H1 (cell line): Measurements from ENCODE around the gene CROCC. TPM values are rescaled to one million over a fixed set of nuclear protein-coding genes. Genes with fewer than 3 reads are reported as not detected.

Experiments used
- CTCF ChIA-PET: fragments of 300-600 bp; sonication (Branson Sonifier 250); formaldehyde crosslinking; loops from one replicate; lab custom pipeline; 2021; ENCODE audit not compliant: partially characterized antibody; lab: Charles Lee
- POLR2A ChIA-PET: fragments of 300-600 bp; sonication (Branson Sonifier 250); formaldehyde crosslinking; loops from one replicate; lab custom pipeline; 2021; ENCODE audit warnings: inconsistent platforms; ENCODE audit not compliant: partially characterized antibody; lab: Charles Lee
- DNase-seq, 2 experiments: peaks; one replicate each; pipeline versions ENCODE4 v3.0.0 to v3.0.0-alpha.2; 2010 to 2022; ENCODE audit warnings: low spot score in 2 of 2, low read depth in 1 of 2, mixed read lengths in 1 of 2
- FAIRE-seq: peaks from 2 replicates; lab custom pipeline; 2011; peaks lifted over from hg19 to GRCh38; lab: Jason Lieb, UNC
- H2AFZ ChIP-seq: 2 replicates; pipeline ENCODE4 v1.8.1; 2012; ENCODE audit warnings: low read length, inconsistent platforms
- H2AK5ac ChIP-seq: 2 replicates; pipeline ENCODE4 v1.6.1; 2013; ENCODE audit warnings: low read depth, low read length
- H2BK120ac ChIP-seq: replicated peaks from 2 replicates; pipeline ENCODE3; 2013; ENCODE audit warnings: low read depth, low read length, inconsistent platforms
- H2BK12ac ChIP-seq: 2 replicates; pipeline ENCODE4 v1.6.1; 2013; ENCODE audit warnings: low read depth, low read length
- H2BK15ac ChIP-seq: 2 replicates; pipeline ENCODE4 v1.6.1; 2013; ENCODE audit warnings: low read length
- H2BK20ac ChIP-seq: 2 replicates; pipeline ENCODE4 v1.6.1; 2013; ENCODE audit warnings: low read length
- H2BK5ac ChIP-seq: 2 replicates; pipeline ENCODE4 v1.6.1; 2013; ENCODE audit warnings: low read depth, low read length
- H3K14ac ChIP-seq: 2 replicates; pipeline ENCODE4 v1.6.1; 2013; ENCODE audit warnings: inconsistent platforms; ENCODE audit not compliant: insufficient read length
- H3K18ac ChIP-seq: 2 replicates; pipeline ENCODE4 v1.6.1; 2013; ENCODE audit warnings: low read length; ENCODE audit errors: extremely low read depth
- H3K23ac ChIP-seq: 2 replicates; pipeline ENCODE4 v1.6.1; 2013; ENCODE audit warnings: inconsistent platforms; ENCODE audit not compliant: insufficient read length
- H3K23me2 ChIP-seq: 2 replicates; pipeline ENCODE4 v1.6.1; 2013; ENCODE audit warnings: low read depth, low read length
- H3K27ac ChIP-seq: 2 replicates; pipeline ENCODE4 v1.6.1; 2011; ENCODE audit warnings: low read depth, low read length, inconsistent platforms
- H3K27me3 ChIP-seq, 4 experiments: replicated peaks in 1 of 4; 1 replicate in 1 of 4; 2 replicates in 3 of 4; pipeline versions ENCODE4 v1.6.1 to v1.8.1; 2011 to 2013; ENCODE audit warnings: low read length in 3 of 4, mild to moderate bottlenecking in 3 of 4, inconsistent platforms in 2 of 4, mixed read lengths in 2 of 4, moderate library complexity in 1 of 4; ENCODE audit not compliant: control insufficient read depth in 3 of 4, insufficient read depth in 3 of 4; ENCODE audit errors: extremely low read depth in 1 of 4
- H3K36me3 ChIP-seq, 4 experiments: 2 replicates each; pipeline versions ENCODE4 v1.6.1 to v1.8.1; 2011 to 2013; ENCODE audit warnings: mild to moderate bottlenecking in 4 of 4, low read length in 3 of 4, moderate library complexity in 2 of 4, control low read depth in 1 of 4, inconsistent platforms in 1 of 4; ENCODE audit not compliant: insufficient read depth in 4 of 4, control insufficient read depth in 2 of 4
- H3K4ac ChIP-seq: replicated peaks from 2 replicates; pipeline ENCODE3; 2013; ENCODE audit warnings: low read length, low read depth, mixed read lengths, inconsistent platforms; ENCODE audit not compliant: insufficient read length
- H3K4me1 ChIP-seq, 4 experiments: replicated peaks in 1 of 4; 1 replicate in 1 of 4; 2 replicates in 3 of 4; pipeline versions ENCODE4 v1.6.1 to v1.8.1; 2011 to 2013; ENCODE audit warnings: low read length in 3 of 4, inconsistent platforms in 2 of 4, mixed read lengths in 1 of 4; ENCODE audit not compliant: insufficient read depth in 4 of 4, control insufficient read depth in 3 of 4
- H3K4me2 ChIP-seq, 2 experiments: 2 replicates each; pipeline versions ENCODE4 v1.6.1 to v1.8.1; 2011 to 2013; ENCODE audit warnings: low read depth in 2 of 2, low read length in 2 of 2, control low read depth in 1 of 2, inconsistent platforms in 1 of 2, mild to moderate bottlenecking in 1 of 2; ENCODE audit not compliant: insufficient read depth in 1 of 2
- H3K4me3 ChIP-seq, 4 experiments: fragments of 200-600, 300-600 bp in 1 of 4; sonication (generic), shearing (Covaris generic), sonication (Bioruptor Twin) in 1 of 4; 2 replicates each; pipeline versions ENCODE4 v1.5.1 to v1.8.1; 2011 to 2016; ENCODE audit warnings: low read length in 4 of 4, low read depth in 3 of 4, control low read depth in 2 of 4, inconsistent platforms in 2 of 4, mild to moderate bottlenecking in 2 of 4, mixed read lengths in 1 of 4, moderate library complexity in 1 of 4; ENCODE audit not compliant: insufficient read depth in 2 of 4; ENCODE audit errors: extremely low read depth in 1 of 4
- H3K56ac ChIP-seq: replicated peaks from 2 replicates; pipeline ENCODE3; 2013; ENCODE audit warnings: low read depth, mild to moderate bottlenecking, mixed read lengths, low read length, inconsistent platforms; ENCODE audit not compliant: insufficient read length
- H3K79me1 ChIP-seq: 2 replicates; pipeline ENCODE4 v1.6.1; 2013; ENCODE audit warnings: low read depth, low read length, control low read depth
- H3K79me2 ChIP-seq, 2 experiments: 2 replicates each; pipeline versions ENCODE4 v1.6.1 to v1.8.1; 2012 to 2013; ENCODE audit warnings: low read length in 2 of 2, mild to moderate bottlenecking in 2 of 2, inconsistent platforms in 1 of 2; ENCODE audit not compliant: insufficient read depth in 2 of 2, control insufficient read depth in 1 of 2
- H3K9ac ChIP-seq, 4 experiments: replicated peaks in 1 of 4; 1 replicate in 1 of 4; 2 replicates in 3 of 4; pipeline versions ENCODE4 v1.6.1 to v1.8.1; 2011 to 2013; ENCODE audit warnings: low read depth in 3 of 4, low read length in 3 of 4, control low read depth in 2 of 4, mild to moderate bottlenecking in 2 of 4, moderate library complexity in 2 of 4, inconsistent platforms in 1 of 4; ENCODE audit errors: extremely low read depth in 1 of 4
- H3K9me3 ChIP-seq, 2 experiments: 2 replicates each; pipeline versions ENCODE4 v1.6.1 to v1.8.1; 2012 to 2013; ENCODE audit warnings: mild to moderate bottlenecking in 2 of 2, moderate library complexity in 2 of 2, control low read depth in 1 of 2, inconsistent platforms in 1 of 2, low read depth in 1 of 2, low read length in 1 of 2, mixed read lengths in 1 of 2; ENCODE audit not compliant: insufficient read depth in 2 of 2
- H4K20me1 ChIP-seq, 2 experiments: replicated peaks in 1 of 2; 2 replicates each; pipeline versions ENCODE3 to v1.8.1; 2011 to 2013; ENCODE audit warnings: inconsistent platforms in 2 of 2, low read length in 2 of 2, mild to moderate bottlenecking in 1 of 2; ENCODE audit not compliant: insufficient read depth in 2 of 2, control insufficient read depth in 1 of 2
- H4K5ac ChIP-seq: 2 replicates; pipeline ENCODE4 v1.6.1; 2013; ENCODE audit warnings: low read length, low read depth, mixed read lengths, inconsistent platforms; ENCODE audit not compliant: insufficient read length
- H4K8ac ChIP-seq: 2 replicates; pipeline ENCODE4 v1.8.0; 2013; ENCODE audit warnings: mild to moderate bottlenecking, moderate library complexity, low read length, inconsistent platforms; ENCODE audit not compliant: insufficient read depth; ENCODE audit errors: extremely low read depth
- H4K91ac ChIP-seq: replicated peaks from 2 replicates; pipeline ENCODE3; 2013; ENCODE audit warnings: low read length, mixed read lengths, inconsistent platforms; ENCODE audit not compliant: insufficient read length
- CBX8 ChIP-seq: fragments of 300-800, 300-1000 bp; sonication (generic); IDR thresholded peaks from 2 replicates; pipeline ENCODE4 v1.7.1; 2016; ENCODE audit warnings: low read depth, low read length, borderline replicate concordance
- CEBPB ChIP-seq: IDR thresholded peaks from 2 replicates; pipeline ENCODE4 v1.6.1; 2012; ENCODE audit warnings: low read depth, low read length
- HDAC2 ChIP-seq, 2 experiments: fragments of 300-600 bp in 1 of 2; sonication (generic) in 1 of 2; IDR thresholded peaks; 2 replicates each; pipeline ENCODE4 v1.6.1; 2011 to 2012; ENCODE audit warnings: low read depth in 2 of 2, low read length in 2 of 2, mild to moderate bottlenecking in 2 of 2, moderate library complexity in 2 of 2, borderline replicate concordance in 1 of 2, inconsistent platforms in 1 of 2
- JUN ChIP-seq: IDR thresholded peaks from 2 replicates; pipeline ENCODE4 v1.6.1; 2011; ENCODE audit warnings: low read depth, mild to moderate bottlenecking, improper control_type of control experiment, low read length
- PHF8 ChIP-seq: fragments of 200-600 bp; sonication (generic); conservative IDR thresholded peaks from 2 replicates; pipeline ENCODE4 v1.7.1; 2012; ENCODE audit warnings: low read depth, mild to moderate bottlenecking, inconsistent platforms, low read length, moderate library complexity
- RFX5 ChIP-seq: IDR thresholded peaks from 2 replicates; pipeline ENCODE4 v1.6.1; 2011; ENCODE audit warnings: low read depth, low read length, improper control_type of control experiment, borderline replicate concordance
- SP1 ChIP-seq: IDR thresholded peaks from 2 replicates; pipeline ENCODE4 v1.6.1; 2011; ENCODE audit warnings: low read depth, low read length
- USF2 ChIP-seq: IDR thresholded peaks from 2 replicates; pipeline ENCODE4 v1.6.1; 2011; ENCODE audit warnings: low read length, improper control_type of control experiment
- ZNF274 ChIP-seq: IDR thresholded peaks from 2 replicates; pipeline ENCODE4 v1.7.0; 2012; ENCODE audit warnings: low read length, borderline replicate concordance; ENCODE audit errors: extremely low read depth
- WGBS, 2 experiments: shearing (Covaris generic) in 1 of 2; methylation state at CpG; one replicate each; pipeline versions ENCODE4 v1.1.6 to v1.1.7; 2013 to 2015; ENCODE audit warnings: low lambda C conversion rate in 2 of 2, mixed read lengths in 2 of 2, inconsistent platforms in 1 of 2, low coverage in 1 of 2, missing lambda C conversion rate in 1 of 2; ENCODE audit not compliant: insufficient replicate concordance in 2 of 2, insufficient coverage in 1 of 2, insufficient read length in 1 of 2; ENCODE audit errors: extremely low coverage in 1 of 2, missing lambda C conversion rate in 1 of 2; 5-methylcytosine and 5-hydroxymethylcytosine counted together
- polyA plus RNA-seq, 7 experiments: library from polyadenylated mRNA; depleted of rRNA in 3 of 7; stranded (reverse) in 5 of 7; unstranded in 2 of 7; fragments of >200 nt in 5 of 7; fragments of 200-250 nt in 2 of 7; gene quantifications; 1 replicate in 5 of 7; 2 replicates in 1 of 7; 4 replicates in 1 of 7; pipeline versions ENCODE4 v1.2.1 to v1.2.3, GENCODE V29; 2011 to 2013; ENCODE audit warnings: missing spikeins in 2 of 7, mixed read lengths in 2 of 7
- total RNA-seq: library from RNA; stranded (reverse); fragmentation: NEBNext Ultra II Directional; extraction: Animal tissue kit (Norgen Biotek cat#: 25700); gene quantifications from 2 replicates; pipeline ENCODE4 v1.2.1, GENCODE V29; 2021

CROCC gene
- total and polyA plus RNA-seq, 2 of the 8 experiments (the other 6 are each of a cell fraction or from before 2014, with no cell fraction given) = 12.1 to 39.5 TPM

- Histone ChIP-seq H2BK15ac (no peak overlapping the region), H3K56ac (no peak overlapping the region), H4K20me1 (peaks cover 0 to 4% of the 10 kb centered on the region in 2 experiments), H3K79me2 (no peaks in the 10 kb centered on the region), H3K9me3 (no peaks in the 10 kb centered on the region), H2BK20ac (no peak overlapping the region), H3K14ac (no peak overlapping the region), H3K4me2 (no peak overlapping the region), H3K23ac (no peak overlapping the region), H2BK5ac (no peak overlapping the region), H2BK12ac (no peak overlapping the region), H4K5ac (no peak overlapping the region), H3K4ac (no peak overlapping the region), H2BK120ac (no peak overlapping the region), H3K4me1 (no peaks in the 10 kb centered on the region), H2AK5ac (no peak overlapping the region), H3K23me2 (no peaks in the 10 kb centered on the region), H2AFZ (no peak overlapping the region), H3K9ac (no peak overlapping the region), H3K79me1 (no peaks in the 10 kb centered on the region), H3K18ac (no peak overlapping the region), H3K27ac (no peak overlapping the region), H3K27me3 (no peaks in the 10 kb centered on the region), H3K4me3 (no peak overlapping the region), H3K36me3 (peaks cover 4 to 35% (median 19%) of the 10 kb centered on the region in 4 experiments; a peak in 7 of 8 replicates), H4K91ac (no peak overlapping the region), H4K8ac (no peak overlapping the region; the same call in 1 of the 2 replicates)
- CTCF ChIA-PET = interaction anchor here (0.5 to 4.3 kb wide), 6 partner anchors 8 to 330 kb away, joined by 3 to 20 read pairs (median 4); partner anchors contain the start of gene CROCC
- POLR2A ChIA-PET = no interaction called here
- FAIRE-seq (no peak), DNase-seq (no peak)
- WGBS, 2 experiments = 94% methylated on average over 18 of the region's 18 CpGs; no CpG with 5 or more reads in 1 of the 2 experiments
- TF ChIP-seq PHF8 (no peak), USF2 (no peak), SP1 (no peak), ZNF274 (no peak), CBX8 (no peak), RFX5 (no peak), CEBPB (no peak), HDAC2 (IDR thresholded peaks at IDR 0.05; ENCODE audit: borderline replicate concordance in 1 of 2, low read depth in 2 of 2, low read length in 2 of 2) (no peak), JUN (no peak)
Observed at GRCh38 chr1:16954579-16954978, 32.8 kb downstream of the CROCC start.
